GM12878 (cell line): ENCODE measurements around the gene RAN. TPM values are rescaled to one million over a fixed set of nuclear protein-coding genes. Genes with fewer than 3 reads are reported as not detected.

Experiments
- ATAC-seq: fragments of 200-7000 bp; cut with Tn5 transposase; 3 replicates; pipeline ENCODE4 v1.9.1; 2020; ENCODE audit warnings: mild to moderate bottlenecking, moderate library complexity
- BruUV-seq: library from RNA; stranded (reverse); fragments of 400-500 nt; replicated peaks from 2 replicates; lab custom pipeline; 2021; lab: Mats Ljungman, UMichigan
- CTCF ChIA-PET: fragments of 300-600 bp; sonication (Branson Sonifier 250); formaldehyde crosslinking; extraction: SDS; loops from one replicate; lab custom pipeline; 2021; ENCODE audit warnings: inconsistent platforms; lab: Yijun Ruan, JAX
- POLR2A ChIA-PET: fragments of 350-600 bp; formaldehyde crosslinking; extraction: SDS; loops from one replicate; lab custom pipeline; 2021; ENCODE audit warnings: inconsistent platforms; lab: Charles Lee
- RAD21 ChIA-PET: fragments of 300-600 bp; sonication (Branson Sonifier 250); formaldehyde crosslinking; loops from one replicate; lab custom pipeline; 2023; ENCODE audit warnings: antibody characterized with exemption; ENCODE audit not compliant: unreplicated experiment; lab: Charles Lee
- SMC1A ChIA-PET: fragments of 300-600 bp; sonication (Branson Sonifier 250); formaldehyde crosslinking; loops from one replicate; lab custom pipeline; 2023; ENCODE audit not compliant: unreplicated experiment, uncharacterized antibody; lab: Charles Lee
- DNase-seq: peaks from one replicate; pipeline ENCODE4 v3.0.0-alpha.2; 2011; ENCODE audit warnings: low read depth, low spot score
- FAIRE-seq: peaks from 3 replicates; lab custom pipeline; 2011; peaks lifted over from hg19 to GRCh38; lab: Jason Lieb, UNC
- H2AFZ ChIP-seq: 2 replicates; pipeline ENCODE4 v1.6.0; 2011; ENCODE audit warnings: low read depth, low read length, control low read depth; ENCODE audit not compliant: control insufficient read depth
- H3K27ac ChIP-seq: 2 replicates; pipeline ENCODE4 v1.5.1; 2011; ENCODE audit warnings: control low read depth; ENCODE audit not compliant: control insufficient read depth, insufficient read depth
- H3K27me3 ChIP-seq, 2 experiments: replicated peaks in 1 of 2; 2 replicates each; pipeline versions ENCODE4 v1.6.0 to v1.6.1; 2011; ENCODE audit warnings: low read length in 1 of 2; ENCODE audit not compliant: control insufficient read depth in 2 of 2, insufficient read depth in 2 of 2
- H3K36me3 ChIP-seq, 2 experiments: 2 replicates each; pipeline ENCODE4 v1.5.1; 2011; ENCODE audit warnings: low read length in 1 of 2; ENCODE audit not compliant: control insufficient read depth in 2 of 2, insufficient read depth in 2 of 2
- H3K4me1 ChIP-seq: 2 replicates; pipeline ENCODE4 v1.6.1; 2011; ENCODE audit warnings: mild to moderate bottlenecking, low read length, moderate library complexity, mixed read lengths; ENCODE audit not compliant: control insufficient read depth, insufficient read depth
- H3K4me2 ChIP-seq: 2 replicates; pipeline ENCODE4 v1.6.0; 2011; ENCODE audit warnings: control low read depth; ENCODE audit not compliant: control insufficient read depth, insufficient read depth
- H3K4me3 ChIP-seq: fragments of 200-600 bp; sonication (generic); 2 replicates; pipeline ENCODE4 v1.5.1; 2016
- H3K79me2 ChIP-seq: 2 replicates; pipeline ENCODE4 v1.6.0; 2011; ENCODE audit warnings: low read length; ENCODE audit not compliant: control insufficient read depth, insufficient read depth
- H3K9ac ChIP-seq: 2 replicates; pipeline ENCODE4 v1.8.0; 2011; ENCODE audit warnings: low read length, control low read depth, mixed read lengths; ENCODE audit not compliant: control insufficient read depth, insufficient read depth
- H3K9me3 ChIP-seq: replicated peaks from 3 replicates; pipeline ENCODE4 v1.5.1; 2011; ENCODE audit warnings: mild to moderate bottlenecking, low read length; ENCODE audit not compliant: control insufficient read depth, insufficient read depth
- H4K20me1 ChIP-seq: 2 replicates; pipeline ENCODE4 v1.6.0; 2011; ENCODE audit not compliant: control insufficient read depth, insufficient read depth
- EZH2 ChIP-seq: IDR thresholded peaks from 2 replicates; pipeline ENCODE4 v1.6.1; 2012; ENCODE audit warnings: low read depth, mild to moderate bottlenecking, control low read depth, inconsistent platforms, low read length, borderline replicate concordance; ENCODE audit not compliant: control insufficient read depth
- FOXK2 ChIP-seq: fragments of 450-650 bp; IDR thresholded peaks from 2 replicates; pipeline ENCODE4 v1.6.1; 2017; ENCODE audit warnings: mild to moderate bottlenecking, moderate library complexity
- MXI1 ChIP-seq: fragments of 150-350 bp; IDR thresholded peaks from 2 replicates; pipeline ENCODE4 v1.6.1; 2011; ENCODE audit warnings: low read depth, mild to moderate bottlenecking, inconsistent platforms, low read length, improper control_type of control experiment
- MYB ChIP-seq: fragments of 150-350 bp; IDR thresholded peaks from 2 replicates; pipeline ENCODE4 v1.6.1; 2014; ENCODE audit warnings: mild to moderate bottlenecking, low read depth, low read length, borderline replicate concordance
- NRF1 ChIP-seq: conservative IDR thresholded peaks from 2 replicates; pipeline ENCODE4 v1.6.1; 2011; ENCODE audit warnings: mild to moderate bottlenecking, low read depth, low read length, improper control_type of control experiment
- PAX8 ChIP-seq: fragments of 450-650 bp; IDR thresholded peaks from 2 replicates; pipeline ENCODE4 v1.6.1; 2017; ENCODE audit warnings: mild to moderate bottlenecking, moderate library complexity
- PML ChIP-seq: IDR thresholded peaks from 2 replicates; pipeline ENCODE4 v1.6.1; 2012; ENCODE audit warnings: low read length, inconsistent platforms
- POLR2AphosphoS2 ChIP-seq: IDR thresholded peaks from 2 replicates; pipeline ENCODE4 v1.6.1; 2011; ENCODE audit warnings: low read depth, mild to moderate bottlenecking, low read length, improper control_type of control experiment, moderate library complexity
- TCF12 ChIP-seq: IDR thresholded peaks from 2 replicates; pipeline ENCODE4 v1.6.1; 2011; ENCODE audit warnings: low read depth, mild to moderate bottlenecking, low read length
- WGBS: methylation state at CpG from one replicate; pipeline ENCODE4 v1.1.6; 2016; ENCODE audit warnings: low lambda C conversion rate; ENCODE audit not compliant: insufficient replicate concordance, insufficient coverage; ENCODE audit errors: missing lambda C conversion rate; 5-methylcytosine and 5-hydroxymethylcytosine counted together
- in situ Hi-C: fragments of 300-500 bp; cut with MboI; formaldehyde crosslinking; loops from 9 replicates; pipeline ENCODE4 v1.14.3; 2018; ENCODE audit warnings: mixed read lengths
- intact Hi-C: fragments of 100-400 bp; cut with micrococcal nuclease; formaldehyde crosslinking; loops from one replicate; pipeline ENCODE4 v1.14.2; 2022; ENCODE audit not compliant: unreplicated experiment
- polyA plus RNA-seq, 11 experiments: library from polyadenylated mRNA; depleted of rRNA in 4 of 11; unstranded in 6 of 11; stranded (reverse) in 5 of 11; fragments of >200 nt; fragmentation: Nextera tagmentation in 4 of 11; fragmentation: Illumina TruSeq in 1 of 11; extraction: Ambion mirVana in 4 of 11; extraction: Trizol in 1 of 11; gene quantifications; 1 replicate in 1 of 11; 2 replicates in 10 of 11; pipeline versions ENCODE4 v1.2.1 to v1.2.3, GENCODE V29; 2011 to 2016; ENCODE audit warnings: inconsistent platforms in 2 of 11, missing spikeins in 2 of 11, low read depth in 1 of 11
- total RNA-seq, 4 experiments: library from RNA; depleted of rRNA in 3 of 4; stranded (reverse); fragments of >200 nt in 3 of 4; fragmentation: Illumina TruSeq in 1 of 4; extraction: Trizol in 1 of 4; gene quantifications; 2 replicates each; pipeline versions ENCODE4 v1.2.1 to v1.2.3, GENCODE V29; 2013 to 2021
- TF ChIP-seq, protein P1 (sequence below): fragments of 450-650 bp; IDR thresholded peaks from 2 replicates; pipeline ENCODE4 v1.6.1; 2017; ENCODE audit warnings: antibody characterized with exemption, mild to moderate bottlenecking, moderate library complexity
- TF ChIP-seq, protein P2 (sequence below): fragments of 450-650 bp; conservative IDR thresholded peaks from 2 replicates; pipeline ENCODE4 v1.6.1; 2017; ENCODE audit warnings: mild to moderate bottlenecking, moderate library complexity
- TF ChIP-seq, protein P3 (sequence below): fragments of 450-650 bp; IDR thresholded peaks from 2 replicates; pipeline ENCODE4 v1.6.1; 2018; ENCODE audit warnings: mild to moderate bottlenecking, low read depth, moderate library complexity; ENCODE audit not compliant: partially characterized antibody
- TF ChIP-seq, protein P4 (sequence below): IDR thresholded peaks from 2 replicates; pipeline ENCODE4 v1.6.1; 2011; ENCODE audit warnings: low read depth, low read length, improper control_type of control experiment, borderline replicate concordance

RAN gene
- total and polyA plus RNA-seq, 10 of the 15 experiments (the other 5 are each of a cell fraction or from before 2014, with no cell fraction given) = 1,598 to 3,769 (median 2,845) TPM

DNA sequence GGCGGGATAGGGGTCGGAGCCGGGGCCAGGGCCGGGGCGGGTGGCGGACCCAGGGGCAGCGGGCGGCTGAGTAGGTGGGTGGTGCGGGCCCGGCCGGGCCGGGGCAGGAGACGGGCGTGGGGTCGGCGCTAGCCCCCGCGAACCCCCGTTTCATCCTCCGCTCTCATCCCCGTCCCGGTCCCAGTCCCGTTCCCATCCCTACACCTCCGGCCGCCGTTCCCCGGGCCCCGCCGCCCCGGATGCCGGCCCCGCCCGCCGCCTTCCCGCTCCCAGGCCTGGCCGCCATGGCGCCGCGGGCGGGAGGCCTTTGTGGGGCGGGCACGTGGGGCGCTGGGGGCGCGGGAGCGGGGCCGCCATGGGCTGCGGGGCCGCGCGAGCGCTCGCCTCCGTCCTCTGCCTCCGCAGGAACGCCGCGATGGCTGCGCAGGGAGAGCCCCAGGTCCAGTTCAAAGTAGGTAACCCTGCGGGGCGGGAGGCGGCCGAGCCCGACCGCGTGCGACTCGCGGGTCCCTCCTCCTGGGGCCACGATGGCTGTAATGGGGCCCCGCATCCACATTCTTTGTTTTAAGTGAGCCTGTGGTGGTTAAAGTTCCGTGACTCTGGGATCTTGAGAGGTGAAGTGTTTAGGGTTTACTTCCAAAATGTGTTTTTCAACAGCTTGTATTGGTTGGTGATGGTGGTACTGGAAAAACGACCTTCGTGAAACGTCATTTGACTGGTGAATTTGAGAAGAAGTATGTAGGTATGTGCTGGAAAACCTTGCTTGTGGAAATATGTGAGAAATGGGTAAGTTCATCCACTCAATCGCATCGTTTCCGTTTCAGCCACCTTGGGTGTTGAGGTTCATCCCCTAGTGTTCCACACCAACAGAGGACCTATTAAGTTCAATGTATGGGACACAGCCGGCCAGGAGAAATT lies 572 bp downstream of the RAN start:
- peak overlapping the region; percentile 98 for H3K4me3 ChIP-seq
- no TSS peak for BruUV-seq
- RAD21 ChIA-PET = no interaction called here
- POLR2A ChIA-PET = interaction anchor here (0.6 kb wide), 1 partner anchor 128 kb away, joined by 5 read pairs; no protein-coding TSS in a partner anchor
- no peaks in the 10 kb centered on the region for H3K27me3 ChIP-seq
- no peaks in the 10 kb centered on the region for H3K9me3 ChIP-seq
- H4K20me1 ChIP-seq = no peaks in the 10 kb centered on the region; the same call in 1 of the 2 replicates
- WGBS = 1% methylated on average over 28 of the region's 79 CpGs
- H3K79me2 ChIP-seq = peaks cover 52% of the 10 kb centered on the region
- intact Hi-C loops (loop anchor here (5.0 kb wide), 3 partner anchors 35 to 130 kb away; partner anchors contain the start of gene STX2), in situ Hi-C loops (no loop called here)
- peaks cover 7% of the 10 kb centered on the region for H3K4me1 ChIP-seq
- FAIRE-seq = no peak
- no peak for DNase-seq
- SMC1A ChIA-PET = interaction anchor here (0.5 to 0.6 kb wide), 2 partner anchors 102 to 220 kb away, joined by 3 read pairs; no protein-coding TSS in a partner anchor
- H3K9ac ChIP-seq = peak overlapping the region; percentile 97
- H3K36me3 ChIP-seq = peaks cover 6 to 31% of the 10 kb centered on the region in 2 experiments
- CTCF ChIA-PET = no interaction called here
- peak; percentile 35 for ATAC-seq
- no peak overlapping the region; the same call in 1 of the 2 replicates for H2AFZ ChIP-seq
- H3K27ac ChIP-seq = peak overlapping the region; percentile 93
- H3K4me2 ChIP-seq = peak overlapping the region; percentile 56
- TF ChIP-seq, protein P1, sequence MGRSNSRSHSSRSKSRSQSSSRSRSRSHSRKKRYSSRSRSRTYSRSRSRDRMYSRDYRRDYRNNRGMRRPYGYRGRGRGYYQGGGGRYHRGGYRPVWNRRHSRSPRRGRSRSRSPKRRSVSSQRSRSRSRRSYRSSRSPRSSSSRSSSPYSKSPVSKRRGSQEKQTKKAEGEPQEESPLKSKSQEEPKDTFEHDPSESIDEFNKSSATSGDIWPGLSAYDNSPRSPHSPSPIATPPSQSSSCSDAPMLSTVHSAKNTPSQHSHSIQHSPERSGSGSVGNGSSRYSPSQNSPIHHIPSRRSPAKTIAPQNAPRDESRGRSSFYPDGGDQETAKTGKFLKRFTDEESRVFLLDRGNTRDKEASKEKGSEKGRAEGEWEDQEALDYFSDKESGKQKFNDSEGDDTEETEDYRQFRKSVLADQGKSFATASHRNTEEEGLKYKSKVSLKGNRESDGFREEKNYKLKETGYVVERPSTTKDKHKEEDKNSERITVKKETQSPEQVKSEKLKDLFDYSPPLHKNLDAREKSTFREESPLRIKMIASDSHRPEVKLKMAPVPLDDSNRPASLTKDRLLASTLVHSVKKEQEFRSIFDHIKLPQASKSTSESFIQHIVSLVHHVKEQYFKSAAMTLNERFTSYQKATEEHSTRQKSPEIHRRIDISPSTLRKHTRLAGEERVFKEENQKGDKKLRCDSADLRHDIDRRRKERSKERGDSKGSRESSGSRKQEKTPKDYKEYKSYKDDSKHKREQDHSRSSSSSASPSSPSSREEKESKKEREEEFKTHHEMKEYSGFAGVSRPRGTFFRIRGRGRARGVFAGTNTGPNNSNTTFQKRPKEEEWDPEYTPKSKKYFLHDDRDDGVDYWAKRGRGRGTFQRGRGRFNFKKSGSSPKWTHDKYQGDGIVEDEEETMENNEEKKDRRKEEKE = no peak
- no peak for TF ChIP-seq PAX8
- TF ChIP-seq, protein P2, sequence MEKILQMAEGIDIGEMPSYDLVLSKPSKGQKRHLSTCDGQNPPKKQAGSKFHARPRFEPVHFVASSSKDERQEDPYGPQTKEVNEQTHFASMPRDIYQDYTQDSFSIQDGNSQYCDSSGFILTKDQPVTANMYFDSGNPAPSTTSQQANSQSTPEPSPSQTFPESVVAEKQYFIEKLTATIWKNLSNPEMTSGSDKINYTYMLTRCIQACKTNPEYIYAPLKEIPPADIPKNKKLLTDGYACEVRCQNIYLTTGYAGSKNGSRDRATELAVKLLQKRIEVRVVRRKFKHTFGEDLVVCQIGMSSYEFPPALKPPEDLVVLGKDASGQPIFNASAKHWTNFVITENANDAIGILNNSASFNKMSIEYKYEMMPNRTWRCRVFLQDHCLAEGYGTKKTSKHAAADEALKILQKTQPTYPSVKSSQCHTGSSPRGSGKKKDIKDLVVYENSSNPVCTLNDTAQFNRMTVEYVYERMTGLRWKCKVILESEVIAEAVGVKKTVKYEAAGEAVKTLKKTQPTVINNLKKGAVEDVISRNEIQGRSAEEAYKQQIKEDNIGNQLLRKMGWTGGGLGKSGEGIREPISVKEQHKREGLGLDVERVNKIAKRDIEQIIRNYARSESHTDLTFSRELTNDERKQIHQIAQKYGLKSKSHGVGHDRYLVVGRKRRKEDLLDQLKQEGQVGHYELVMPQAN = peak; percentile 29; the same call in 1 of the 2 replicates
- TF ChIP-seq NRF1 = no peak
- TF ChIP-seq EZH2 = no peak
- no peak for TF ChIP-seq FOXK2
- no peak; the same call in 1 of the 2 replicates for TF ChIP-seq MXI1
- no peak for TF ChIP-seq TCF12
- TF ChIP-seq POLR2AphosphoS2 = no peak; the same call in 1 of the 2 replicates
- no peak for TF ChIP-seq PML
- TF ChIP-seq, protein P3, sequence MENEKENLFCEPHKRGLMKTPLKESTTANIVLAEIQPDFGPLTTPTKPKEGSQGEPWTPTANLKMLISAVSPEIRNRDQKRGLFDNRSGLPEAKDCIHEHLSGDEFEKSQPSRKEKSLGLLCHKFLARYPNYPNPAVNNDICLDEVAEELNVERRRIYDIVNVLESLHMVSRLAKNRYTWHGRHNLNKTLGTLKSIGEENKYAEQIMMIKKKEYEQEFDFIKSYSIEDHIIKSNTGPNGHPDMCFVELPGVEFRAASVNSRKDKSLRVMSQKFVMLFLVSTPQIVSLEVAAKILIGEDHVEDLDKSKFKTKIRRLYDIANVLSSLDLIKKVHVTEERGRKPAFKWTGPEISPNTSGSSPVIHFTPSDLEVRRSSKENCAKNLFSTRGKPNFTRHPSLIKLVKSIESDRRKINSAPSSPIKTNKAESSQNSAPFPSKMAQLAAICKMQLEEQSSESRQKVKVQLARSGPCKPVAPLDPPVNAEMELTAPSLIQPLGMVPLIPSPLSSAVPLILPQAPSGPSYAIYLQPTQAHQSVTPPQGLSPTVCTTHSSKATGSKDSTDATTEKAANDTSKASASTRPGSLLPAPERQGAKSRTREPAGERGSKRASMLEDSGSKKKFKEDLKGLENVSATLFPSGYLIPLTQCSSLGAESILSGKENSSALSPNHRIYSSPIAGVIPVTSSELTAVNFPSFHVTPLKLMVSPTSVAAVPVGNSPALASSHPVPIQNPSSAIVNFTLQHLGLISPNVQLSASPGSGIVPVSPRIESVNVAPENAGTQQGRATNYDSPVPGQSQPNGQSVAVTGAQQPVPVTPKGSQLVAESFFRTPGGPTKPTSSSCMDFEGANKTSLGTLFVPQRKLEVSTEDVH = no peak
- TF ChIP-seq, protein P4, sequence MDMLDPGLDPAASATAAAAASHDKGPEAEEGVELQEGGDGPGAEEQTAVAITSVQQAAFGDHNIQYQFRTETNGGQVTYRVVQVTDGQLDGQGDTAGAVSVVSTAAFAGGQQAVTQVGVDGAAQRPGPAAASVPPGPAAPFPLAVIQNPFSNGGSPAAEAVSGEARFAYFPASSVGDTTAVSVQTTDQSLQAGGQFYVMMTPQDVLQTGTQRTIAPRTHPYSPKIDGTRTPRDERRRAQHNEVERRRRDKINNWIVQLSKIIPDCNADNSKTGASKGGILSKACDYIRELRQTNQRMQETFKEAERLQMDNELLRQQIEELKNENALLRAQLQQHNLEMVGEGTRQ = no peak
- no peak for TF ChIP-seq MYB
